GM06990 (cell line): Measurements from ENCODE around the gene TCN1.
"Not testable (repeated sequence)": the region's sequence is repeated elsewhere in the genome, so short reads cannot be mapped to it uniquely, and the experiment has no call there.

Experiments used
- DNase-seq: peaks from one replicate; pipeline ENCODE4 v3.0.0-alpha.2; 2011; ENCODE audit not compliant: insufficient read length; ENCODE audit errors: extremely low read depth
- H3K27me3 ChIP-seq: replicated peaks from 2 replicates; pipeline ENCODE4 v1.6.0; 2011; ENCODE audit warnings: low read length; ENCODE audit not compliant: control insufficient read depth, insufficient read depth
- H3K36me3 ChIP-seq: 2 replicates; pipeline ENCODE4 v1.5.1; 2011; ENCODE audit warnings: low read length; ENCODE audit not compliant: control insufficient read depth, insufficient read depth
- H3K4me3 ChIP-seq: replicated peaks from 2 replicates; pipeline ENCODE4 v1.5.1; 2011; ENCODE audit warnings: low read depth, mild to moderate bottlenecking, control low read depth, low read length
- TF ChIP-seq, protein P1 (sequence below): IDR thresholded peaks from 2 replicates; pipeline ENCODE4 v1.5.1; 2011; ENCODE audit warnings: low read length, control low read depth, mild to moderate bottlenecking, inconsistent platforms; ENCODE audit not compliant: insufficient read depth, poor library complexity, severe bottlenecking

Gene TCN1

DNA sequence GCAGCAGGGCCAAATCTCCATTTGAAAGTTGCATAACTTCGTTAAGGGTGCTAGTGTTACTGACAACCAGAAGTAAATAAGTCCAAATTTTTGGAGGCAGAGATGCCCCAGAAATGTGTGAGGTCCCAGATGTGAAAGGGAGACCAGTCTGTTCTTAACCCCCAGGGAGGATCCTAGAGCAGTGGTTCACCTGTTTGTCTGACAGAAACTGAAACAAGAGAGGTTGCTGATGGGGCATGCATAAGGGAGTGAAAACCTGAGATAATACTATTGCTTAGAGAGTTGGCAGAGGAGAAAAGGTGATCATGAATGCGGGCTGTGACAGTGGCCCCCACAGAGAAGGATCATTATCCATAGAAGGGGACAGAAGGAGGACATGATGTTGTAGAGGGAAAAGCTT, 24.8 kb downstream of the TCN1 start:
- TF ChIP-seq, protein P1, sequence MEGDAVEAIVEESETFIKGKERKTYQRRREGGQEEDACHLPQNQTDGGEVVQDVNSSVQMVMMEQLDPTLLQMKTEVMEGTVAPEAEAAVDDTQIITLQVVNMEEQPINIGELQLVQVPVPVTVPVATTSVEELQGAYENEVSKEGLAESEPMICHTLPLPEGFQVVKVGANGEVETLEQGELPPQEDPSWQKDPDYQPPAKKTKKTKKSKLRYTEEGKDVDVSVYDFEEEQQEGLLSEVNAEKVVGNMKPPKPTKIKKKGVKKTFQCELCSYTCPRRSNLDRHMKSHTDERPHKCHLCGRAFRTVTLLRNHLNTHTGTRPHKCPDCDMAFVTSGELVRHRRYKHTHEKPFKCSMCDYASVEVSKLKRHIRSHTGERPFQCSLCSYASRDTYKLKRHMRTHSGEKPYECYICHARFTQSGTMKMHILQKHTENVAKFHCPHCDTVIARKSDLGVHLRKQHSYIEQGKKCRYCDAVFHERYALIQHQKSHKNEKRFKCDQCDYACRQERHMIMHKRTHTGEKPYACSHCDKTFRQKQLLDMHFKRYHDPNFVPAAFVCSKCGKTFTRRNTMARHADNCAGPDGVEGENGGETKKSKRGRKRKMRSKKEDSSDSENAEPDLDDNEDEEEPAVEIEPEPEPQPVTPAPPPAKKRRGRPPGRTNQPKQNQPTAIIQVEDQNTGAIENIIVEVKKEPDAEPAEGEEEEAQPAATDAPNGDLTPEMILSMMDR: no peak

DNA sequence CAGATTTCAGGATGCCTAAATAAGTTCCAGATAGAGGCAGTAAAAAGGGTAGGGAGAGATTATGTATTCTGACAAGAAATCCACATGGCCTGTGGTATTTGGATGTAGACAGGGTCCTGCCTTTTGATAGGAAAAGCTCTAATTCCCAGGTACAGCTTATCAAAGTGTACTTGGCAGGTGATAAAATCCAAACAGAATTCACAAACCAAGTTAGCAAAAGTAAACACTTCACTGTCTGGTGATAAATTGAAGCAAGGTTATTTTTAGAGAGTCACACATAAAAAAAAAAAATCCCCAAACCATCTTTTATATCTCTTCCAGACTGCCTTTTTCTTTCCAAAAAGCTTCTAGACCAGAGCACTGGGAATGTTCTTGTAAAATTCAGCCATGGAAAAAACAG, 26.7 kb downstream of the TCN1 start:
- TF ChIP-seq, protein P1: no peak
- Histone ChIP-seq H3K36me3 (no peaks in the 10 kb centered on the region), H3K4me3 (no peak overlapping the region), H3K27me3 (no peaks in the 10 kb centered on the region)
- DNase-seq: no peak

More for the DNA sequence above, 24.8 kb downstream of the TCN1 start:
- no peaks in the 10 kb centered on the region for H3K36me3 ChIP-seq
- H3K4me3 ChIP-seq: no peak overlapping the region
- H3K27me3 ChIP-seq: no peaks in the 10 kb centered on the region
- DNase-seq: no peak

DNA sequence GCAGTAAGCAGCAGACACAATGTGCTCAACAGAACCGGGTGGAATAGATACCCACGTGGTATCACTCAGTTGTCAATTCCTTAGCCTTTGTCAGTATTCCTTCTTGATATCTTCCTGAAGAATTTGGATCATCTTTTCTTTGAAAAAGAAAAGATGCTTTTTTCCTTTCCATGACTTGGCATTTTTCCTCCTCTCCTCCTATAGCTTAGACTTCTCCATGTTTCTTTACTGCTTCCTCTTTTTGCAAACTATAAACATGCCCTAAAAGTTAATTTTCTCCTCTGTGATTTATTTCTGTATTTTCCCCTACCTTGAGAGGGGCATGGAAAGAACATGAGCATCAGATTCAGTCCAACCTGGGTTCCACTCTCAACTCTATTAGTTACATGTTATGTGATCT, 32.7 kb downstream of the TCN1 start:
- no peak for DNase-seq
- TF ChIP-seq, protein P1: no peak
- no peak overlapping the region for H3K4me3 ChIP-seq
- H3K27me3 ChIP-seq: no peaks in the 10 kb centered on the region
- H3K36me3 ChIP-seq: no peaks in the 10 kb centered on the region

DNA sequence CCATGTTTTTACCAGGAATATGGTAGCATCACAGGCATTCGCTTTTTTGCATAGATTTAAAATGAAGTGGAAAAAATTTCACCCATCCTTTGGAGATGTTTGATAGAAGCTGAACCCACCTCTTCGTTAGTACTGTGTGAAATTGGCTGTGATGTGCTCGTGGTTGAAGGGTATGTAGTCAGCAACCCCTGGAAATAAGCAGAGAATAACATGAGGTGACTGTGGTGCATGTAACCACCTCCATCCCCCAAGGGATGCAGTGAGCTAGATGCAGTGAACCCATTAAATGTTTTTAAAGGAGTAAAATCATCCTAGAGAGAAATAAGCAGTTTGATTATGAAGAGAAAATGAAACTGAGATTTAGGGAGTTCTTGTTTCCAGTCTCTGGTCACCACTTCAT, 36.9 kb downstream of the TCN1 start:
- DNase-seq: no peak
- H3K4me3 ChIP-seq: no peak overlapping the region
- no peaks in the 10 kb centered on the region for H3K27me3 ChIP-seq
- TF ChIP-seq, protein P1: no peak
- H3K36me3 ChIP-seq: no peaks in the 10 kb centered on the region

DNA sequence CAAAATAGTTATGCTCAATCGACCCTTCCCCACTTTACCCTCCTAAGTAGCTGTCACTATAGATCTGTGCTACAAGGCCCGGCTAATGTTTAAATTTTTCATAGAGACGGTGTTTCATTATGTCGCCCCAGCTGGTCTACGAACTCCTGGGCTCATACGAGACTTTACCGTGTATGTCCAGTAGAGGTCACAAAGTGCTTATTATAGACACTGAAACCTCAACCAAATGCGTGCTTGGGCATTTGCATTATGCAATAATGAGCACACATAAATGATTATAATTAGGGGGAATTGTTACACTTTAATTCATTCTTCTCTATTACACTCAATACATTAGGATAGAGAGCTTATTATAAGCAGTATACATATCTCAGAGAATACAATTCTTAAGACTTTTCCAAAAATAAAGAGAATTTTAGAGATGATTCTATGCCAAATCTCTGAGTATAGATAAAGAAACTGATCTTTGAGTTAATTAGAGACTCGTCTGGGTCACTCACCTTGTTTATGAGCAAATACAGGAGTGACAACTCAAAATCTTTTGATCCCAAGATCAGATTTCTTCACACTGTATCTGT, 43.2 kb downstream of the TCN1 start:
- Histone ChIP-seq H3K4me3 (no peak overlapping the region), H3K36me3 (no peaks in the 10 kb centered on the region), H3K27me3 (no peaks in the 10 kb centered on the region)
- TF ChIP-seq, protein P1: peak; percentile 51
- DNase-seq: no peak

DNA sequence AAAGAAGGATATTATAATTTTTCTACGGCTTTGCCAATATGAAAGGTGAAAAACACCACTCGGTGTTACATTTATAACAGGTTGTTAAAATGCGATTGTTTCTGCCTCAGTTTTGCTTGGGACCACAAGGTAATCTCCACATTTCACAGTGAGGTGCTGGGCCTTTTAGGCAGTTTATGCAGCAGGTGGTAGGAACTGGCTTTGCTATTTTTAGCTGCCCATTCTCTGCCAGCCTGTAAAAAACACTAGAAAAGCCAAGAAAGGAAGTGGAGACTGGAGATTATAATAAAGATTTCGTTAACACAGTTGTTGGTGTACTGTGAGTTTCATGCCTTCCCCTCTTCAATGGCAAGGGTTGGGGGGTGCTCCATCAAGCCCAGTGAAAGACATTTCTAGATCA, 47.7 kb downstream of the TCN1 start:
- Histone ChIP-seq H3K4me3 (no peak overlapping the region), H3K36me3 (no peaks in the 10 kb centered on the region), H3K27me3 (no peaks in the 10 kb centered on the region)
- TF ChIP-seq, protein P1: no peak
- DNase-seq: no peak

DNA sequence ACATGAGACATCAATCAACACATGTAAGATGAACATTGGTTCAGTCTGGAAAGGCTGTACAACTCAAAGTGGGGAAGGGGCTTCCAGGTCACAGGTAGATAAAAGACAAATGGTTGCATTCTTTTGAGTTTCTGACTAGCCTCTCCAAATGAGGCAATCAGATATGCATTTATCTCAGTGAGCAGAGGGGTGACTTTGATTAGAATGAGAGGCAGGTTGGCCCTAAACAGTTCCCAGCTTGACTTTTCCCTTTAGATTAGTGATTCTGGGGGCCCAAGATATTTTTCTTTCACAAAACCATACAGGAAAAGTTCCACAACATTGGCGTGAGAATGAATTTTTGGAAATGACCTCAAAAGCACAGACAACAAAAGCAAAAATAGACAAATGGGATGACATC, 49.9 kb downstream of the TCN1 start:
- H3K27me3 ChIP-seq, H3K36me3 ChIP-seq, H3K4me3 ChIP-seq, DNase-seq: not testable (repeated sequence)
